ENCODE results near the gene NREP. TPM values are rescaled to one million over a fixed set of nuclear protein-coding genes. Genes with fewer than 3 reads are reported as not detected.
"Not testable (repeated sequence)": the region's sequence is repeated elsewhere in the genome, so short reads cannot be mapped to it uniquely, and the experiment has no call there.

NREP gene
- total RNA-seq, 1 experiment from 2014 or later = 160 TPM

- no peak for TF ChIP-seq ZNF512 (CRISPR knock-in tag; IDR thresholded peaks at IDR 0.05; ENCODE audit: borderline replicate concordance)
- TF ChIP-seq OVOL2 (CRISPR knock-in tag; IDR thresholded peaks at IDR 0.05; ENCODE audit: borderline replicate concordance) = no peak
These were observed 37.2 kb downstream of the NREP start (continued) for GRCh38 chr5:111719773-111720172.

GRCh38 chr5:111716789-111717188, 40.2 kb downstream of the NREP start:
- CTCF ChIA-PET; ATAC-seq; H3K27ac Mint-ChIP-seq; H3K4me3 Mint-ChIP-seq; POLR2A ChIA-PET; DNase-seq (ENCODE audit: low spot score): not testable (repeated sequence)
- peaks cover 26% of the 10 kb centered on the region for H3K4me1 Mint-ChIP-seq
- H3K27me3 Mint-ChIP-seq (ENCODE audit: low read depth) = peaks cover 13% of the 10 kb centered on the region; the same call in 1 of the 2 replicates
- H3K9me3 Mint-ChIP-seq = peaks cover 72% of the 10 kb centered on the region
- peaks cover 75% of the 10 kb centered on the region for H3K36me3 Mint-ChIP-seq

GRCh38 chr5:111707630-111708164, 49.3 kb downstream of the NREP start:
- CTCF ChIA-PET = no interaction called here
- Mint-ChIP-seq H3K27ac (no peak overlapping the region), H3K36me3 (peaks cover 11% of the 10 kb centered on the region), H3K4me1 (peaks cover 19% of the 10 kb centered on the region), H3K4me3 (no peak overlapping the region), H3K27me3 (ENCODE audit: low read depth) (peaks cover 5% of the 10 kb centered on the region; the same call in 1 of the 2 replicates), H3K9me3 (peaks cover 11% of the 10 kb centered on the region)
- DNase-seq (ENCODE audit: low spot score) = no peak
- POLR2A ChIA-PET = no interaction called here
- TF ChIP-seq AFF4 (CRISPR knock-in tag; IDR thresholded peaks at IDR 0.05; ENCODE audit: borderline replicate concordance) (no peak), NR3C1 (CRISPR knock-in tag; conservative IDR thresholded peaks at IDR 0.05; ENCODE audit: low read depth) (no peak), STAT6 (CRISPR knock-in tag; conservative IDR thresholded peaks at IDR 0.05; ENCODE audit: low read depth) (no peak), FOXJ3 (CRISPR knock-in tag; IDR thresholded peaks at IDR 0.05; ENCODE audit: borderline replicate concordance) (no peak), RELA (CRISPR knock-in tag; IDR thresholded peaks at IDR 0.05; ENCODE audit: borderline replicate concordance) (no peak), CDX4 (CRISPR knock-in tag; IDR thresholded peaks at IDR 0.05; ENCODE audit: borderline replicate concordance) (no peak), GABPB1 (CRISPR knock-in tag; IDR thresholded peaks at IDR 0.05) (no peak), KAT7 (CRISPR knock-in tag; IDR thresholded peaks at IDR 0.05; ENCODE audit: borderline replicate concordance) (no peak), CTCF (IDR thresholded peaks at IDR 0.05) (no peak), OVOL2 (CRISPR knock-in tag; IDR thresholded peaks at IDR 0.05; ENCODE audit: borderline replicate concordance) (no peak), IRF1 (CRISPR knock-in tag; IDR thresholded peaks at IDR 0.05) (no peak), CBFB (CRISPR knock-in tag; IDR thresholded peaks at IDR 0.05; ENCODE audit: low read depth) (no peak), NFYB (CRISPR knock-in tag; conservative IDR thresholded peaks at IDR 0.05; ENCODE audit: low read depth) (no peak), ZNF671 (CRISPR knock-in tag; IDR thresholded peaks at IDR 0.05) (no peak), ZNF138 (CRISPR knock-in tag; conservative IDR thresholded peaks at IDR 0.05) (no peak), ZSCAN18 (CRISPR knock-in tag; IDR thresholded peaks at IDR 0.05) (no peak)
- ATAC-seq = no peak

Measured in WTC11 (cell line).